GM18505 (cell line): Measurements from ENCODE around the gene HNRNPLL.

ENCODE experiments used
- ATAC-seq: cut with Tn5 transposase; IDR thresholded peaks from one replicate; pipeline ENCODE4 v1.9.1; 2021; ENCODE audit not compliant: unreplicated experiment
- POLR2A ChIP-seq: IDR thresholded peaks from 4 replicates; pipeline ENCODE4 v1.6.1; 2011; ENCODE audit warnings: borderline replicate concordance; ENCODE audit not compliant: insufficient read depth, insufficient read length; ENCODE audit errors: extremely low read depth

Gene HNRNPLL

DNA sequence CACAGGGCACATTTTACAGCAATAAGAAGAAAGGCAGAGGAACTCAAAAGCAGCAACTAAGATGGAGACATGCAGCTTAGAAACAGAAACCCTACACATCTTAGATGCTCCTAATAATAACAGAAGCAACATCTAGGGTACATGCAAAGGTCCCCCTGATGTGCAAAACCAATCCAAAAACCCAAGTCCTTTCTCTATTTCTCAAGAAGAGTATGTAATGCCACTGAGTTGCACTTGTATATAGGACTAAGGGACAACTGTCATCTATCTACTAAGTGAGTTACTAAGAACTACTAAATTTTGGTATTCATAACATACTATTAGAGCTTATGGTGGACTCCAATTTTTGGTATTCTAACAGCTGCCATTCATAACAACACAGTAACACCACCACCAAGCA, 28.4 kb downstream of the HNRNPLL start:
- no peak for ATAC-seq
- TF ChIP-seq POLR2A: no peak

DNA sequence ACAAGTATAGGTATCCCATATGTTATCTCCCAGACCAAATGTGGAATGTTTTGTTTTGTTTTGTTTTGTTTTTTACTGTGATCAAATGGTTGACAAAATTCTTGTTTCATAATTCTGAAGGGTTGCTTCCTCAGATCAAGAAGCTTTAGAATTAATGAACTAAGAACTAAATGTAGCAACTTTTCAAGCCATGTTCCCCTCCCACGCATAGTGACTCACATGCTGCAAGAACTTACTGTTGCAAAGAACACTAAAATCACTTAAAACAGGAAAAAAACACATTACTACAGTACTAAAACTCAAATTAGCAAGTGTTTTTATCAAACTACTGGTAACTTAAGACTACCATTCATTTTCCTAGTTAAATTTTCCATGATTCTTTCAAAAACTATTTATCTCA, 30.6 kb downstream of the HNRNPLL start:
- ATAC-seq: no peak

DNA sequence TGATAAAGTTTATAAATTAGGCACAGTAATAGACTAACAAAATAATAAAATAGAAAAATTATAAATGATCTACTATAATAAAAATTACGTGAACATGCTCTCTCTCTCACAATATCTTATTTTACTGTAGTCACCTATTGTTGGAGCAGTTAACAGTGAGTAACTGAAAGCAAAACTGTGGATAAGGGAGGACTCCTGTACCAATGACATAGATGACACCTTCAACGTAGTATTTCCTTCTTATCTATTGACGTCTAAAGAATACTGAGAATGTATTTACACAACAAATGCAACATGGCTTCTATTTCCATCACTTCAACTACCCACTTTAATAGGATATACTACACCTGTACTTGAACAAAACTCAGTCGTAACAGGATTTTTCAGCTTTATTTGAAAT, 31.5 kb downstream of the HNRNPLL start:
- no peak for ATAC-seq
- no peak for TF ChIP-seq POLR2A

More for the DNA sequence above, 30.6 kb downstream of the HNRNPLL start:
- no peak for TF ChIP-seq POLR2A

DNA sequence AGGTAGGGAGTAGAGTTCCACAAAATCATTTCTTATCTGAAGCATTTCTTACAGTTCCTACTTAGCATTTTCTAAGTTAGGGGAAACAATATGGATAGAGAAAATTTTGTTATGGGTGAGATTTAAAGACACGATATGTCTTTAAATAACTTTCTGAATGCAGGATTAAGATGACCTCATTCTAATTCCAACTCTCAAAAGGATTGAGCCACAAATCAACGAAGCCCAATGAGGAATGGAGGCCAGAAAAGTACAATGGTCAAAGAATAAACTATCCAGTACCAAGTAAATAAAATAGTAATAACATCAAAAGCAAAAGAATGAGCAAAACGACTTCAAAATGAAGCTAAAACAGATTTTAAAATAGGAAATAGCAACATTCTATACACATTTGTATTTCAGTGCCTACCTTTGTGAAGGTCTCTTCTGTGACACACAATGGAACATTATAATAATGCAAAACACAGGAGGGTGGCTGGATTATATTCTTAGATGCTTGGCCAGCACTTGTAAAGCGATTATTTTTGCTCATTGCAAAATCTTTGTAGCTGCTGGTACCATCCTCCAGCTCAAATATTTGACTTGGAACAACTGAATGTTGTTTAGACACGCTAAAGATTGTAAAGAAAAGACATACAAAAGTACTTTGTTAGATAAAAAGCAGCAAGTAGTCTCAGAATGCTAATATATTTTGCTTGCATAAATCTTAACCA, 33.8 kb downstream of the HNRNPLL start:
- no peak for TF ChIP-seq POLR2A
- no peak for ATAC-seq

- no peak for ATAC-seq
- TF ChIP-seq POLR2A: no peak
Measured at GRCh38 chr2:38565333-38565732, 37.4 kb downstream of the HNRNPLL start.

DNA sequence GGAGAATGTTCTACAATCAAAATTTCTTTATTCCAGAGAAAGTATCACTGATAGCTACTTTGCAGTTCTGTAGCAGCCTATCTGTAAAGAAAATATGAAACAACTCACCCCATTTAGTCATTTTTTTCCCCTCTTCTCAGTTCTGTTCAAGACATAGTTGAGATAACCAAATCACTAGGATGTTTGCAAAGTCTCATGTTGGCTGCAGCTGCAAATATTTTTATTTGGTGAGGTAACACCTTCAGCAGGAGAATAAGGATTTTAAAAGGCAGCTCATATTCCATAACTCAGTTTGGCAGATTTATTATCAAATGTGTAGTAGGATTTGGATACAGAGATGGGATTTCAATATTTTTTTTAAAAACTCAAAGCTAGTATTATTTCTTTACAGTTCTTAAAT, 41.0 kb downstream of the HNRNPLL start:
- no peak for ATAC-seq
- TF ChIP-seq POLR2A: no peak

GRCh38 chr2:38560092-38560491, 42.6 kb downstream of the HNRNPLL start:
- ATAC-seq: no peak
- TF ChIP-seq POLR2A: no peak

DNA sequence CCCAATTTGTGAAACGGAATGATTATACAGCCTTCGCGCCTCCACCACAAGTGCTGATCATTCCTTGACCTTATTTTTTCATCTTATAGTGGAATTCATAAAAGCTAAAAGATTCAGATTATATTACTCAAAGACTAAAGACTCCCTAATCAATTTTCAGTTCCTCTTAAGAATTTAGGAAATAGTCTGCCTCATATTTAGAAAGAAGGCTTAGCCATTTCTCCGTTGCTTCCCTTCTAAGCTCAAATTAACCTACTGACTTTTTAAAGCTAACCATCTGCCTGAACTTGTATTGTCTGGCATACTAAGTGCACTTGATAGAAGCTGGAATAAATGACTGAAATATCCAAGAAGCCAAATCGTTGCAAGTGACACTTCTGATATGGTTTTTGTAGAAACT, 44.7 kb downstream of the HNRNPLL start:
- ATAC-seq: no peak
- no peak for TF ChIP-seq POLR2A

GRCh38 chr2:38557217-38557616, 45.5 kb downstream of the HNRNPLL start:
- TF ChIP-seq POLR2A: no peak
- ATAC-seq: no peak

- no peak for ATAC-seq
- TF ChIP-seq POLR2A: no peak
Measured at GRCh38 chr2:38556006-38556801, 46.5 kb downstream of the HNRNPLL start.

DNA sequence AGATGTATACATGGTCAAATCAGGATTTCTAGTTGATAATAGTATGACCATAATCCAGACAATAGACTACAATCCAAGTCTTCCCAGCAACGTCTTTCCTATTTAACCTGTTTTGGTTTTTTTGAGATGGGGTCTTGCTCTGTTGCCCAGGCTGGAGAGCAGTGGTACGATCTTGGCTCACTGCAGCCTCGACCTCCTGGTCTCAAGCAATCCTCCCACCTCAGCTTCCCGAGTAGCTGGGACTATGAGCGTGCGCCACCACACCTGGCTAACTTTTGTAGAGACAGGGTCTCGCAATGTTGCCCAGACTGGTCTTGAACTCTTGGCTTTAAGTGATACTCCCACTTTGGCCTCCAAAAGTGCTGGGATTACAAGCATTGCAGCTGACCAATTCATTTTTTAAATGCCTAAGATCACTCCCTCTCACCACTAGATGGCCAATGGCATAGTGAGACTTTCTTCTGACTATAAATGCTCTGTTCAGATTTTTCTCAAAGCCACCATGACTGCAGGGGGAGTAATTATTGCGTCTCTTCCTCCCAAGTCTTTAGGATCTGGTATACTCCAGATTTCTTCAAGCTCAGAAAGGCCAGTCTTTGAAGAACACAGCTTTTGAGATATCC, 47.6 kb downstream of the HNRNPLL start:
- ATAC-seq: no peak
- no peak for TF ChIP-seq POLR2A

GRCh38 chr2:38553554-38553953, 49.2 kb downstream of the HNRNPLL start:
- no peak for TF ChIP-seq POLR2A

GRCh38 chr2:38552259-38552658, 50.5 kb downstream of the HNRNPLL start:
- TF ChIP-seq POLR2A: no peak

More at GRCh38 chr2:38553554-38553953, 49.2 kb downstream of the HNRNPLL start:
- ATAC-seq: no peak

DNA sequence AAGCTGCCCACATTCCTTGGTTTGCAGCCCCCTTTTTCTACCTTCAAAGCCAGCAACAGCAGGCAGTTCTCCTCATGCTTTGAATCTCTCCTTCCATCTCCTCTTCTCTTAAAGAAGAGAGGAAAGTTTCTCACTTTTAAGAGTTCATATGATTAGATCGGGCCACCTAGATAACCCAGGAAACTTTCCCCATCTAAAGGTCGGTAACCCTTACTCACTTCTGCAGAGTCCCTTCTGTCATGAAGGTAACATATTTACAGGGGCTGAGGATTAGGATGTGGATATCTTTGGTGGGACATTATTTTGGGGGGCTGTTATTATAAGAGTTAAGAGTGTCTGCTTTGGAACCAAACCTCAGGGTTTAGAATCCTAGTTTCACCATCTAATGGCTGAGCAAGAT, 51.0 kb downstream of the HNRNPLL start:
- no peak for ATAC-seq
- TF ChIP-seq POLR2A: no peak

More at GRCh38 chr2:38552259-38552658, 50.5 kb downstream of the HNRNPLL start:
- ATAC-seq: no peak

GRCh38 chr2:38551171-38551570, 51.6 kb downstream of the HNRNPLL start:
- no peak for ATAC-seq

More at GRCh38 chr2:38551171-38551570, 51.6 kb downstream of the HNRNPLL start:
- TF ChIP-seq POLR2A: no peak
